OCI-LY1 (cell line): ENCODE data around the gene NXPH4.

ENCODE experiments used
- H2AFZ ChIP-seq: fragments of 200-600 bp; sonication (generic), shearing (Covaris generic); 2 replicates; pipeline ENCODE4 v1.6.0; 2014; ENCODE audit warnings: antibody characterized with exemption, mild to moderate bottlenecking, low read length
- H3F3A ChIP-seq: fragments of 200-600 bp; sonication (generic), shearing (Covaris generic); 2 replicates; pipeline ENCODE4 v1.6.0; 2014; ENCODE audit warnings: mild to moderate bottlenecking, antibody characterized with exemption, low read length, moderate library complexity; ENCODE audit not compliant: insufficient read depth
- H3K27ac ChIP-seq: fragments of 200-600 bp; sonication (generic); 2 replicates; pipeline ENCODE4 v1.5.1; 2014; ENCODE audit warnings: low read length, mixed run types, mild to moderate bottlenecking, low read depth; ENCODE audit not compliant: poor library complexity, severe bottlenecking
- H3K27me3 ChIP-seq: fragments of 200-600 bp; sonication (generic); 2 replicates; pipeline ENCODE4 v1.6.0; 2014; ENCODE audit warnings: antibody characterized with exemption, mild to moderate bottlenecking, low read length, moderate library complexity; ENCODE audit not compliant: insufficient read depth
- H3K36me3 ChIP-seq: fragments of 200-600 bp; sonication (generic); 2 replicates; pipeline ENCODE4 v1.6.1; 2014; ENCODE audit warnings: mild to moderate bottlenecking, antibody characterized with exemption, low read length, moderate library complexity, mixed read lengths; ENCODE audit not compliant: insufficient read depth
- H3K4me1 ChIP-seq: fragments of 200-600 bp; sonication (generic); 2 replicates; pipeline ENCODE4 v1.5.1; 2014; ENCODE audit warnings: mild to moderate bottlenecking, low read length, moderate library complexity; ENCODE audit not compliant: insufficient read depth, severe bottlenecking
- H3K4me2 ChIP-seq: fragments of 200-600 bp; sonication (generic), shearing (Covaris generic); 2 replicates; pipeline ENCODE4 v1.6.1; 2014; ENCODE audit warnings: low read length
- H3K4me3 ChIP-seq: fragments of 200-600 bp; sonication (generic); 2 replicates; pipeline ENCODE4 v1.5.1; 2014; ENCODE audit warnings: low read length, low read depth, mild to moderate bottlenecking, mixed read lengths; ENCODE audit not compliant: poor library complexity, severe bottlenecking
- H3K79me2 ChIP-seq: fragments of 200-600 bp; shearing (Covaris generic); 2 replicates; pipeline ENCODE4 v1.6.1; 2016; ENCODE audit warnings: mixed run types, low read length, mixed read lengths; ENCODE audit not compliant: insufficient read depth
- H3K9ac ChIP-seq: fragments of 200-600 bp; sonication (generic), shearing (Covaris generic); 2 replicates; pipeline ENCODE4 v1.6.1; 2014; ENCODE audit warnings: mild to moderate bottlenecking, low read length, mixed read lengths
- H3K9me2 ChIP-seq: fragments of 200-600 bp; sonication (generic), shearing (Covaris generic); 2 replicates; pipeline ENCODE4 v1.6.1; 2014; ENCODE audit warnings: low read depth, mild to moderate bottlenecking, low read length, mixed read lengths
- H3K9me3 ChIP-seq: fragments of 200-600 bp; shearing (Covaris generic); 2 replicates; pipeline ENCODE4 v1.6.1; 2014; ENCODE audit warnings: low read length, mixed read lengths
- H4K20me1 ChIP-seq: fragments of 200-600 bp; sonication (generic), shearing (Covaris generic); 2 replicates; pipeline ENCODE4 v1.6.0; 2016; ENCODE audit warnings: mild to moderate bottlenecking, low read length; ENCODE audit not compliant: insufficient read depth
- EZH2 ChIP-seq: fragments of 200-600 bp; sonication (generic), shearing (Covaris generic); IDR thresholded peaks from 2 replicates; pipeline ENCODE4 v1.8.0; 2017; ENCODE audit warnings: borderline replicate concordance, mixed run types, mild to moderate bottlenecking, antibody characterized with exemption, low read length, moderate library complexity, mixed read lengths
- TF ChIP-seq, protein P1 (sequence below): fragments of 200-600 bp; sonication (generic), shearing (Covaris generic); IDR thresholded peaks from 2 replicates; pipeline ENCODE4 v1.5.1; 2017; ENCODE audit warnings: mild to moderate bottlenecking, antibody characterized with exemption, low read length, moderate library complexity, mixed read lengths

Gene NXPH4

DNA sequence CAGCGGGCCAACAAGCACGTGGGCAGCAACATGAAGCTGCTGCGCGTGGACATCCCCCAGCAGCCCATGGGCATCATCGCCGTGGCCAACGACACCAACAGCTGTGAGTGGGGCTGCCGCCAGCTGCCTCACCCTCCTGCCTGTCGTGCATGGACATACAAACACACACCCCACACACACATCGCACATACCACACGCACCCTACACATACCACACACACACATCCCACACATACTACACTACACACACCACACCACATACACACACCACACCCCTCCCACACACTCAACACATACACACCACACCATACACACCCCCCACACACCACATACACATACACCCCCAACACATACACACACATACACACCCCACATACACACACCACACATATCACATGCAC is 25.2 kb upstream of the NXPH4 start:
- no peak for TF ChIP-seq EZH2
- TF ChIP-seq, protein P1, sequence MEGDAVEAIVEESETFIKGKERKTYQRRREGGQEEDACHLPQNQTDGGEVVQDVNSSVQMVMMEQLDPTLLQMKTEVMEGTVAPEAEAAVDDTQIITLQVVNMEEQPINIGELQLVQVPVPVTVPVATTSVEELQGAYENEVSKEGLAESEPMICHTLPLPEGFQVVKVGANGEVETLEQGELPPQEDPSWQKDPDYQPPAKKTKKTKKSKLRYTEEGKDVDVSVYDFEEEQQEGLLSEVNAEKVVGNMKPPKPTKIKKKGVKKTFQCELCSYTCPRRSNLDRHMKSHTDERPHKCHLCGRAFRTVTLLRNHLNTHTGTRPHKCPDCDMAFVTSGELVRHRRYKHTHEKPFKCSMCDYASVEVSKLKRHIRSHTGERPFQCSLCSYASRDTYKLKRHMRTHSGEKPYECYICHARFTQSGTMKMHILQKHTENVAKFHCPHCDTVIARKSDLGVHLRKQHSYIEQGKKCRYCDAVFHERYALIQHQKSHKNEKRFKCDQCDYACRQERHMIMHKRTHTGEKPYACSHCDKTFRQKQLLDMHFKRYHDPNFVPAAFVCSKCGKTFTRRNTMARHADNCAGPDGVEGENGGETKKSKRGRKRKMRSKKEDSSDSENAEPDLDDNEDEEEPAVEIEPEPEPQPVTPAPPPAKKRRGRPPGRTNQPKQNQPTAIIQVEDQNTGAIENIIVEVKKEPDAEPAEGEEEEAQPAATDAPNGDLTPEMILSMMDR = no peak
- no peak overlapping the region for H3K4me3 ChIP-seq
- H3K9me3 ChIP-seq = no peaks in the 10 kb centered on the region
- H3K4me1 ChIP-seq = peaks cover 21% of the 10 kb centered on the region
- H2AFZ ChIP-seq = no peak overlapping the region
- H3K9me2 ChIP-seq = no peaks in the 10 kb centered on the region
- H3K79me2 ChIP-seq = no peaks in the 10 kb centered on the region
- H3F3A ChIP-seq = no peaks in the 10 kb centered on the region
- H4K20me1 ChIP-seq = no peaks in the 10 kb centered on the region
- H3K27ac ChIP-seq = no peak overlapping the region
- no peak overlapping the region for H3K9ac ChIP-seq
- H3K27me3 ChIP-seq = peaks cover 9% of the 10 kb centered on the region; the same call in 1 of the 2 replicates
- no peak overlapping the region for H3K4me2 ChIP-seq
- no peaks in the 10 kb centered on the region for H3K36me3 ChIP-seq

DNA sequence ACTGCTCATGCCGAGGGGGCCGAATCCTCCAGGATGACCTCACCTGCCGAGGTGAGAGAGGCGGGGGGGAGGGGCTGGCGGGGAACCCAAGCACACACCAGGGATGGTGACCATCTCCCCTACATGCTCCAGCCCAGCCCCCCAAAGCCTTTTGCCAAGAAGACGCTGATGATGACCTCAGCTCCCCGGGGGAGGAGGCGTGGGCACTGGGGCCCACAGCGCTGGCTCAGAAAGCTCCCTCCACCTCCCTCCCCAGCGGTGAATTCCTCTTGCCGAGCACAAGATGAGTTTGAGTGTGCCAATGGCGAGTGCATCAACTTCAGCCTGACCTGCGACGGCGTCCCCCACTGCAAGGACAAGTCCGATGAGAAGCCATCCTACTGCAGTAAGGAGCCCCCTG is 23.7 kb upstream of the NXPH4 start:
- H3K79me2 ChIP-seq = no peaks in the 10 kb centered on the region
- TF ChIP-seq EZH2 = no peak
- TF ChIP-seq, protein P1 = no peak

DNA sequence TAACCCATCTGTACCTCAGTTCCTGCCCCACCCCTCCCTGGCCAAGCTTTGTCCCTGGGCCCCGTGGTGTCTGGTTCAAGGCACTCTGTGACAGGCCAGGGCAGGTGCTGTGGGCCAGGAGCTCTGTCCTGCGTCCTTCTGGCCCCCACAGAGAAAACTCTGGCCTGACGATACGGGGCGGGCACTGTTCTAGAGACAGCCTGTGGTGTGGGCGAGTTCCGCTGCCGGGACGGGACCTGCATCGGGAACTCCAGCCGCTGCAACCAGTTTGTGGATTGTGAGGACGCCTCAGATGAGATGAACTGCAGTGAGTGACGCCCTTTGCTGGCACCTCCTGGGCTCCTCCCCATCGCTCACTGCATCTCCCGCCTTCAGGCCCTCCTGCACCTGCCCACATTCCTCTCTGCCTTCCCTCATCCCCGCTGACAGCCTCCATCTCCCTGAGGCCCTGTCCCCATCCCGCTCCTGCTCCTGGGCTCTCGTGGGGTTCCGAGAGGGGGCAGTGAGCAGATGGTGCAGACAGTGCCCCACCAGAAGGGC is 22.8 kb upstream of the NXPH4 start:
- no peaks in the 10 kb centered on the region for H3K36me3 ChIP-seq
- H2AFZ ChIP-seq = no peak overlapping the region
- H3K79me2 ChIP-seq = no peaks in the 10 kb centered on the region
- H3K9me2 ChIP-seq = no peaks in the 10 kb centered on the region
- no peaks in the 10 kb centered on the region for H3K9me3 ChIP-seq
- H3K9ac ChIP-seq = no peak overlapping the region
- no peaks in the 10 kb centered on the region for H3F3A ChIP-seq
- no peak overlapping the region for H3K27ac ChIP-seq
- TF ChIP-seq, protein P1 = no peak
- no peak for TF ChIP-seq EZH2
- H3K4me2 ChIP-seq = no peak overlapping the region; the same call in 1 of the 2 replicates
- H4K20me1 ChIP-seq = no peaks in the 10 kb centered on the region
- H3K27me3 ChIP-seq = peaks cover 24% of the 10 kb centered on the region; the same call in 1 of the 2 replicates
- H3K4me3 ChIP-seq = no peak overlapping the region
- peaks cover 21% of the 10 kb centered on the region for H3K4me1 ChIP-seq

More for the DNA sequence above, 23.7 kb upstream of the NXPH4 start:
- Histone ChIP-seq H3K36me3 (no peaks in the 10 kb centered on the region), H2AFZ (no peak overlapping the region), H3K27me3 (peaks cover 17% of the 10 kb centered on the region; the same call in 1 of the 2 replicates), H3K9ac (no peak overlapping the region), H3K9me2 (no peaks in the 10 kb centered on the region), H3K4me1 (peaks cover 21% of the 10 kb centered on the region), H3K27ac (no peak overlapping the region), H3F3A (no peaks in the 10 kb centered on the region), H4K20me1 (no peaks in the 10 kb centered on the region), H3K4me3 (no peak overlapping the region), H3K9me3 (no peaks in the 10 kb centered on the region), H3K4me2 (no peak overlapping the region)
